Kidney capillary endothelial cell (primary cell): Measurements from ENCODE around the gene INPP5K.
A peak's percentile ranks its signal among the peaks of the same experiment; 100 is the strongest.
"Not testable (repeated sequence)": the region's sequence is repeated elsewhere in the genome, so short reads cannot be mapped to it uniquely, and the experiment has no call there.

Source experiments
- DNase-seq: peaks from one replicate; pipeline ENCODE4 v3.0.0-alpha.2; 2018; ENCODE audit warnings: low spot score

Gene INPP5K

DNA sequence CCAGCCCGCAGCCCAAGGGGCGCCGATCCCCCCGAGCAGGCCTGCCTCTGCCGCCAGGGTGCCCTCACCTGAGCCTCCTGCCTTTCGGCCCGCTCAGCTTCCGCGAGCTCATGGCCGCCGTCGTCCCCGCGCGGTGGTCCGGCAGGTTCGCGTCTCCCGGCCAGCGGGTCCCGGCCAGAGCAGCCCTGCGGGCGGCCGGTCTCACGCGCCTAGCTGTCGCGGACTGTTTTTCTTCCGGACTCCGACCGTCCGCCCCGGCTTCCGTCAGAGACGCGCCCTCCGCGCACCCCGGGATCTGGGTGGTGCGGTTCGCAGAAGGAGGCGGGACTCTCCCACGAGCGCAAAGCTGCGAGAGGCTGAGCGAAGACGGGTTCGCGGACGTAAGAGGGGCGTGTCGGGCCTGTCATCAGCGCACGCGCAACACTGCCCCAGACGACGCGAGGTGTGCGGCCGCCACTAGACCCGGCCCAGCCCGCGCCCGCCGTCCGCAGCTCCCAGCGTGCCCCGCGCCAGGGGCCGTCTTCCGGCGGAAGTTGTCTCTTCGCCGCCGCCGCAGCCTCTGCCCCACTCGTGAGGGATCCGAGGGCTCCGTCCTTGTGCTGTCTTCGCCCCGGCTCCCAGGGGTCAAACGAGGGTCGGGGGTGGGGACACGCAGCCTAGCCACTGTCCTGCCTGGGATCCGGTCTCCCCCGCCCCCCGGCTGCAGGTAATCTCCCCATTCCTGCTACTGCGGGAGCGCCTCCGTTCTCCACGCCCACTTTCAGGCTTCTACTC is at the start of gene INPP5K:
Gene INPP5K, minus strand, starts transcription at position 225 of the 774 bp plus-strand sequence. Its CDS starts 113 bp downstream, at position 112.
- DNase-seq = peak; percentile 96

DNA sequence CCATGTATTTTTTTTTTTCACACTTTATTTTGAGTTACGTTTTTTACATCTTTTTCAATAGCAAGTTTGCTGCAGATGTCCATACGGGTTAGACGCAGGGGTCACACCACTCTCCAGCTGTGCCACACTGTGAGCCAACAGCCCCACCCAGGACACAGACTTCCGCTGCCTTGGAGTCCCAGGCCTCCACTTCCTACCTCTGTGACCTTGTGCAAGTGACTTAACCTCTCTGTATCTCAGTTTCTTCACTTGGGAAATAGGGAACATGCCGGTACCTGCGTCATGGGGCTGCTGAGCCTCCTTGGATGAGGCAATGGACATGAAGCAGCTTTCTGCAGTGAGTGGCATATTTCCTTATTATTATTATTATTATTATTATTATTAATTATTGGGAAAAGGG is 49.5 kb upstream of the INPP5K start:
- DNase-seq = no peak

DNA sequence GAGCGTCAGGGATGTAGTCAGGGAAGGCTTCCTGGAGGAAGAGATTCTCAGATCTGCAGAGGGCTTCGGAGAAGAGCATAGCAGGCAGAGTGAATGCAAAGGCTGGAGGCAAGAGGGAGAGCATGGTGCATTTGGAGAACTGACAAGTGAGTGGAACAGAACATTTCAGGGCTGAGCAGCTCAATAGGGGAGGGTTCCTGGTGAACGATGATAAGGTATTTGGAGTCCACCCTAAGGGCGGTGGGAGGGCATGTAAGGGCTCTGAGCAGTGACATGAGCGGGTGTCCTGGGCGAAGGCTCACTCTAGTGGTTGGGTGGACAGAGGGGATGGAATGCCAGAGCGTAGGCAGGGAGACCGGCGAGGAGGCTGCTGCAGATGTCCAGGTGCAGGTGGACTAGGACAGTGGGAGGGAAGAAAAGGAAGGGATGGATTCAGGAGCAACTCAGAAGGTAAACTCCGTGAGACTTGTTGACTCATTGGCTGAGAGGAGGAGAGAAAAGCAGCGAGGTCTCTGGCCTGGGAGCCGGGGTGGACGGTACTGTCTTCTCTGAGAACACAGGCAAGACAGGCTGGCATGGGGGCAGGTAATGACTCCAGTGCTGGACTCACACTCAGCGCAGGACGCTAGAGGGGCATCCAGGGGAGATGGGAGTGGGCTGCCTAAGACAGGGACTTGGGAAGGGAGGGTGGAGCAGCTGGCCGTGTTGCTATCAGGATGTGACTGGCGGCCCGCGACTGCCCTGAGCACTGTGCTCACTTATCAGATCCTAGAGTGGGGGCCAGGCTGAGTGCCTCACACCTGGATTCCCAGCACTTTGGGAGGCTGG is 47.6 kb upstream of the INPP5K start:
- no peak for DNase-seq

GRCh38 chr17:1563471-1563785 is 47.0 kb upstream of the INPP5K start:
- DNase-seq = not testable (repeated sequence)

DNA sequence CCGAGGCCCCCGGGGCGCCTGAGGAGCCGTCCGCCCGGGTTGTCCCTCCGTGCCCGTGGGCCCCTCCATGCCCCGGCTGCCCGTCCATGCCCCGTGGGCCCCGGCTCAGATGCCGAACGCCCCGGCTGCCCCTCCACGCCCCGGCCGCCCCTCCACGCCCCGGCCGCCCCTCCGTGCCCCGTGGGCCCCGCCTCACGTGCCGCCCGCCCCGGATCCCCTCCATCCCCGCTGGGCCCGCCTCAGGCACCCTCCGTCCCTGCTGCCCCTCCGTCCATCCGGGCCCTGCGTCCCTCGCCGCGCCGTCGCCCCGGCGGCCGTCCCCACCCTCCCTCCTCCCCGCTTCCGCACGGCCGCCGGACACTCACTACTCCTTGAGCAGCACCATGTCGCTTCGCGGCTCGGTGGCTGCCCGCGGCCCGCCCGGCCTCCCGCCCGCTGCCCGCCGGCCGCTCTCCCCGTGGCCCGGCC is 45.8 kb upstream of the INPP5K start:
- DNase-seq = no peak

GRCh38 chr17:1561420-1562175 is 45.2 kb upstream of the INPP5K start:
- DNase-seq = no peak

GRCh38 chr17:1560858-1561355 is 44.5 kb upstream of the INPP5K start:
- DNase-seq = no peak

GRCh38 chr17:1560101-1560857 is 43.9 kb upstream of the INPP5K start:
- peak; percentile 33 for DNase-seq

DNA sequence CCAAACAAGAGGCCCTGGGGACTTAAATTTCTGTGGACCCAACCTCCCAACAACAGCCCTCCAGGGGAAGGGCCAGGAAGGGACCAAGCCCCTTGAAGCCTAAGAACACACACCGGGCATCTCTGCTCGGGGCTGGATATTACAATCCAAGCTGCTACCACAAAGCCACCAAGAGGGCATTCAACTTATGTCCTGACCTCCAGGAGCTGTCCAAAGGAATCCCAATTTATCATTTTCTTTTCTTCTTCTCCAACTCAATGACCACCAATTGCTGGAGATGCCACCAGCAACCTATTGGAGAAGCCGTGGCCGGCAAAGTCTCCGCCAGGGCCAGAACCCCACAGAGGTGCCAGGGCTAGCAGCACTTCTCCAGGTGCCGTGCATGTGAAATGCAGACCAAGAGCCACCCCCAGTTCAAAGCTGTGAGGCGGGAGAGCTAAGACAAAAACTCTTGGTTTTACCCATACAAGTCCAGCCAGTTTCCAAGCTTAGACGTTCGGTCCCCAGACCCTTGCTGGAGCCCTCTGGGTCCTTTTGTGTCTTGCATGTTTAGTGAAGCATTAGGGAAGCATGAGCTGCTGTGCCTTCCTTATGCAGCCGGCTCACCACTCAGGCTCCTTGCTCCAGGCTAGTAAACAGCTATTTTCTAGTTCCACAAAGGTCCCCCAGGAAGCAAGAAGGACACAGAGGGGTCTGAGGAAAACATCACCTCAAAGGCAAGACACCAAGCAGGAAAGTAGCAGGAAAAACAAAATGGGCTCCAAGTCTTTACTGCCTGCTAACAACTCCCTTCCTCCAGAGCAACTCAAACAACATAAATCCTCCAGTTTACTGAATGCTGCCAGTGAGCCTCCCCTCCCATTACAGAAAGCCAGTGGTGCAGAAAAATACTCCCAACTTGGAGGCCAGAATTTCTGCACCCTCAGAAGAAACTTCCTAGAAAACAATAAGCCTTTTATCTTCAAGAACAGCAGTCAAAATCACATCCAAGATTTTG is 42.9 kb upstream of the INPP5K start:
- no peak for DNase-seq

DNA sequence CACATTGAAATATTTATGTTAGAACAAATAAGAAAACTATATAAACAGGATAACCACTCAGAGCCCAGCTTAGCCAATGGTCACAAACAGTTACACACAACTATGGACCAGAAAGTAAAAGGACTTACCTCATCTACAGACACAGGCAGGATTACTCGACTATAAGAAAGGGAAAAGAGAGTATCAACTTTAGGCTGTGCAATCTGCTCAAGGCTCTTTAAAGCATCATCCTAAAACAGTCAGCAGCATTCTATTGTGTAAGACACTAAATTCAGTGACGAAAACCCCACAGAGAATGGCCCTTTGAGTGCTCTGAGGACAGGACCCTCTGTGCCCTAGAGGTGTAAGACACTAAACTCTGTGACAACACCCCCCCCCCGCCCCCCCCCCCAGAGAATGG is 42.0 kb upstream of the INPP5K start:
- no peak for DNase-seq

GRCh38 chr17:1557355-1558095 is 41.1 kb upstream of the INPP5K start:
- DNase-seq = no peak

GRCh38 chr17:1555651-1556471 is 39.4 kb upstream of the INPP5K start:
- DNase-seq = no peak

DNA sequence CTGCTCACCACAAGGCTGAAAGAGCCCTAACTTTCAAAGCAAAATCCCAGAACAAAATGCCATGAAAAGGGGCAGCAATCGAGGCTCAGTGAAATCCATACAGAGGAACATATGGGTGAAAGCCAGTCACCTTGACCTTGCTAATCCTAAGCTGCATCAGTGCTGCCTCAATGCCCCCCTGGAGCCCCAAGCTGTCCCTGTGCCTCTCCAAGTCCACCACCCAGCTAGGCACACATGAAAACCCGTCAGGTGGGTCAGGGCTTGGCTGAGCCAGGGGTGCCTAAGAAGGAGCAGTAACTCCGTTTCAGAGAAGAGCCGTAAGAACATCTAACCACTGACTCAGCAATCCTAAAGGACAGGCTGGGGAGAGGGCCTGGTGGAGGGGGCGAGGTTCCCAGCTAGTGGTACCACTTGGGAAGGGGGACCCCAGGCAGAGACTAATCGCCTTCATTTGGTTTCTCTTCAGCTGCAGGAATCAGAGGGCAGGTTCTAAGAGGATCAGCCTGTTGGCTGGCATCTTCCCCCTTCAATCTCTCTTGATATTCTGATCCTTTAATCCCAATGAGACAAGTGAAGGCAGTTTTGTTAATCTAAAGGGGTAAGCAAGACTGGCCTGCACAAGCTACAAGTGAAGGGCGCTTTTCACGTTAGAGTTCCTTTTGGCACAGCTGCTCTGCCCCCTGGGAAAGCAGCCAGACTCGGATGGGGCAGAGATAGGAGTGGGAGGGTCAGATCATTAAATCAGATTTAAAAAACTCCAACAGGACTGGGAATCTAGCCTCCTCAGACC is 38.5 kb upstream of the INPP5K start:
- no peak for DNase-seq

- no peak for DNase-seq
Measured at GRCh38 chr17:1553354-1554266, 37.2 kb upstream of the INPP5K start.

DNA sequence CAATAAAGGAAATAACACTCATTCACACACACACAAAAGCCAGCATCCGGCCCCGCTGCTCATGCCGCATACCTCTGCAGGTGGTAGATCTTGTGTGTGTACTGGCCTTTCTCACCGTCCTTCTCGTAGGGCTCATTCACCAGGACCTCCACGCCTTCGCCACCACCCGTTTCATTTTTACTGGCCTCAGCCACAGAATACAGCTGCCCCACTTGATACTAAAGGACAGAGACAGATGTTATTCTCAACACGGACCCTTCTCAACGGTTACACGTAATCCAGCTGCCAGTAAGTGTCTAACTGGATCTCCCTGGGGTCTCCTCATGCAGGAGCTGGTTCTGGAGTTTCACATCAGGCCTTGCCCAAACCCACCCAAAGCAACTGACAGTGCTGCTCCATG is 36.5 kb upstream of the INPP5K start:
- no peak for DNase-seq

DNA sequence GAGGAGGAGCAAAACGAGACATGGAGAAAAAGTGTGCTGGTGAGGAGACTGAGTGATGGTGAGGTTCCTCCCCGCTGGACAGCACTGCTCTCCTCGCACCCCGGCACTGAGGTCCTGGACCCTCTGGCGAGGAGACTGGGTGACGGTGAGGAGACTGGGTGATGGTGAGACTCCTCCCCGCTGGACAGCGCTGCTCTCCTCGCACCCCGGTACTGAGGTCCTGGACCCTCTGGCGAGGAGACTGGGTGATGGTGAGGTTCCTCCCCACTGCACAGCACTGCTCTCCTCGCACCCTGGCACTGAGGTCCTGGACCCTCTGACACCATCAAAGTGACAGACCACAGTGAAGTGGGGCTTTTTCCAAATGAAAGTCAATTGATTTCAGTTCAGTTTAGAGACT is 35.3 kb upstream of the INPP5K start:
- no peak for DNase-seq

- no peak for DNase-seq
Measured at GRCh38 chr17:1548032-1548431, 31.6 kb upstream of the INPP5K start.
